HepG2 (cell line): ENCODE results near the gene MAPK14. TPM values are rescaled to one million over a fixed set of nuclear protein-coding genes. Genes with fewer than 3 reads are reported as not detected.

ENCODE experiments used
- ATAC-seq: fragments of 200-7000 bp; cut with Tn5 transposase; 3 replicates; pipeline ENCODE4 v1.9.1; 2020; ENCODE audit warnings: mild to moderate bottlenecking, moderate library complexity
- BruUV-seq: library from RNA; stranded (reverse); fragments of 400-500 nt; replicated peaks from 2 replicates; lab custom pipeline; 2021; lab: Mats Ljungman, UMichigan
- CTCF ChIA-PET: fragments of 300-600 bp; formaldehyde crosslinking; extraction: SDS; loops from one replicate; lab custom pipeline; 2021; ENCODE audit warnings: low total read pairs, inconsistent platforms, low intra/inter-chr PET ratio; lab: Yijun Ruan, JAX
- POLR2A ChIA-PET: fragments of 350-600 bp; sonication (Branson Sonifier 250); formaldehyde crosslinking; loops from one replicate; lab custom pipeline; 2020; ENCODE audit warnings: antibody characterized with exemption, inconsistent platforms; lab: Yijun Ruan, JAX
- DNase-seq: peaks from one replicate; pipeline ENCODE4 v3.0.0-alpha.2; 2015; ENCODE audit warnings: low spot score
- FAIRE-seq: peaks from 3 replicates; lab custom pipeline; 2011; peaks lifted over from hg19 to GRCh38; lab: Jason Lieb, UNC
- H2AFZ ChIP-seq: one replicate; pipeline ENCODE4 v1.6.1; 2011; ENCODE audit warnings: low read length, inconsistent platforms
- H3K27ac ChIP-seq: fragments of 300-600 bp; 3 replicates; pipeline ENCODE4 v1.8.0; 2011; ENCODE audit warnings: mixed run types, mild to moderate bottlenecking, mixed read lengths, low read length, inconsistent platforms; ENCODE audit not compliant: insufficient read depth; ENCODE audit errors: extremely low read length
- H3K27me3 ChIP-seq, 2 experiments: fragments of 200-600 bp in 1 of 2; 2 replicates in 1 of 2; 3 replicates in 1 of 2; pipeline versions ENCODE4 v1.6.0 to v1.8.0; 2011; ENCODE audit warnings: low read length in 2 of 2, mild to moderate bottlenecking in 2 of 2, moderate library complexity in 2 of 2, inconsistent platforms in 1 of 2; ENCODE audit not compliant: insufficient read depth in 2 of 2, control insufficient read depth in 1 of 2
- H3K36me3 ChIP-seq, 2 experiments: fragments of 200-600 bp in 1 of 2; replicated peaks in 1 of 2; 2 replicates in 1 of 2; 3 replicates in 1 of 2; pipeline versions ENCODE4 v1.5.1 to v1.8.0; 2011; ENCODE audit warnings: low read length in 2 of 2, inconsistent platforms in 1 of 2; ENCODE audit not compliant: insufficient read depth in 2 of 2, control insufficient read depth in 1 of 2
- H3K4me1 ChIP-seq: 2 replicates; pipeline ENCODE4 v1.5.1; 2012; ENCODE audit warnings: low read length, inconsistent platforms; ENCODE audit not compliant: insufficient read depth
- H3K4me2 ChIP-seq: 2 replicates; pipeline ENCODE4 v1.6.0; 2011; ENCODE audit warnings: low read depth, low read length, inconsistent platforms
- H3K4me3 ChIP-seq, 3 experiments: fragments of 200-600 bp in 1 of 3; sonication (generic), shearing (Covaris generic) in 1 of 3; replicated peaks in 1 of 3; 2 replicates each; pipeline ENCODE4 v1.5.1; 2011 to 2016; ENCODE audit warnings: low read length in 3 of 3, inconsistent platforms in 2 of 3, low read depth in 2 of 3, mild to moderate bottlenecking in 2 of 3, control low read depth in 1 of 3, mixed read lengths in 1 of 3; ENCODE audit not compliant: insufficient read depth in 1 of 3
- H3K79me2 ChIP-seq: one replicate; pipeline ENCODE4 v1.6.1; 2011; ENCODE audit warnings: low read length, inconsistent platforms; ENCODE audit not compliant: insufficient read depth
- H3K9ac ChIP-seq: 2 replicates; pipeline ENCODE4 v1.6.0; 2011; ENCODE audit warnings: mild to moderate bottlenecking, low read depth, low read length, inconsistent platforms; ENCODE audit not compliant: insufficient read depth
- H3K9me3 ChIP-seq: 2 replicates; pipeline ENCODE4 v1.5.1; 2012; ENCODE audit warnings: mild to moderate bottlenecking, low read length
- H4K20me1 ChIP-seq: 2 replicates; pipeline ENCODE4 v1.6.0; 2011; ENCODE audit warnings: inconsistent platforms, mild to moderate bottlenecking, low read length, moderate library complexity; ENCODE audit not compliant: insufficient read depth
- BATF2 ChIP-seq: sonication (generic); formaldehyde crosslinking; IDR thresholded peaks from 2 replicates; pipeline ENCODE4 v1.8.0; 2022; ENCODE audit warnings: mild to moderate bottlenecking, missing genetic modification reagents, moderate library complexity
- BHLHE40 ChIP-seq: IDR thresholded peaks from 2 replicates; pipeline ENCODE4 v1.6.1; 2011; ENCODE audit warnings: low read length, improper control_type of control experiment
- JDP2 ChIP-seq: sonication (generic); formaldehyde crosslinking; IDR thresholded peaks from 2 replicates; pipeline ENCODE4 v1.8.1; 2022; ENCODE audit warnings: missing genetic modification reagents, borderline replicate concordance
- JUND ChIP-seq: sonication (generic); formaldehyde crosslinking; IDR thresholded peaks from 2 replicates; pipeline ENCODE4 v1.8.0; 2022; ENCODE audit warnings: mild to moderate bottlenecking, missing genetic modification reagents
- MED1 ChIP-seq: sonication (generic); formaldehyde crosslinking; IDR thresholded peaks from 2 replicates; pipeline ENCODE4 v1.4.0; 2020; ENCODE audit warnings: missing genetic modification reagents
- PAWR ChIP-seq: sonication (generic); formaldehyde crosslinking; IDR thresholded peaks from 2 replicates; pipeline ENCODE4 v1.4.0; 2020; ENCODE audit warnings: missing genetic modification reagents, mild to moderate bottlenecking, borderline replicate concordance
- THYN1 ChIP-seq: sonication (generic); formaldehyde crosslinking; IDR thresholded peaks from 2 replicates; pipeline ENCODE4 v1.8.1; 2023; ENCODE audit warnings: low read depth, mild to moderate bottlenecking, moderate library complexity, missing genetic modification reagents, borderline replicate concordance
- ZBTB25 ChIP-seq: IDR thresholded peaks from 2 replicates; pipeline ENCODE4 v1.6.1; 2018; ENCODE audit warnings: missing genetic modification reagents
- ZNF292 ChIP-seq: sonication (generic); formaldehyde crosslinking; IDR thresholded peaks from 2 replicates; pipeline ENCODE4 v1.8.1; 2022; ENCODE audit warnings: mild to moderate bottlenecking, low read depth, missing genetic modification reagents, borderline replicate concordance
- ZNF639 ChIP-seq: conservative IDR thresholded peaks from 2 replicates; pipeline ENCODE4 v1.6.1; 2018; ENCODE audit warnings: missing genetic modification reagents
- ZNF704 ChIP-seq: sonication (generic); formaldehyde crosslinking; IDR thresholded peaks from 2 replicates; pipeline ENCODE4 v1.8.1; 2023; ENCODE audit warnings: mild to moderate bottlenecking, inconsistent platforms, moderate library complexity, missing genetic modification reagents, borderline replicate concordance
- WGBS: methylation state at CpG from one replicate; pipeline ENCODE4 v1.1.6; 2017; ENCODE audit warnings: low lambda C conversion rate; 5-methylcytosine and 5-hydroxymethylcytosine counted together
- in situ Hi-C: cut with HindIII; loops from 2 replicates; pipeline ENCODE4 v1.10.0; 2017; ENCODE audit warnings: low pct_unique_long_range_greater_than_20kb; ENCODE audit not compliant: extremely low pct_ligation_motif_present
- intact Hi-C: fragments of 100-400 bp; cut with micrococcal nuclease; formaldehyde crosslinking; loops from one replicate; pipeline ENCODE4 v1.10.0; 2022; ENCODE audit not compliant: unreplicated experiment
- polyA plus RNA-seq, 8 experiments: library from polyadenylated mRNA; depleted of rRNA in 3 of 8; stranded (reverse) in 7 of 8; unstranded in 1 of 8; fragments of >200 nt; fragmentation: Illumina TruSeq in 4 of 8; extraction: Trizol in 4 of 8; gene quantifications; 2 replicates each; pipeline versions ENCODE4 v1.2.1 to v1.2.3, GENCODE V29; 2011 to 2016; ENCODE audit warnings: low read depth in 4 of 8, missing spikeins in 1 of 8, mixed read lengths in 1 of 8; ENCODE audit not compliant: insufficient read depth in 1 of 8
- total RNA-seq, 5 experiments: library from RNA; depleted of rRNA; stranded (reverse); fragments of >200 nt; fragmentation: Illumina TruSeq; extraction: Trizol; gene quantifications; 2 replicates each; pipeline ENCODE4 v1.2.3, GENCODE V29; 2016; ENCODE audit warnings: low read depth in 1 of 5
- TF ChIP-seq, protein P1 (sequence below): sonication (generic); formaldehyde crosslinking; IDR thresholded peaks from 2 replicates; pipeline ENCODE4 v1.4.0; 2020; ENCODE audit warnings: missing genetic modification reagents, mild to moderate bottlenecking, borderline replicate concordance
- TF ChIP-seq, protein P2 (sequence below): sonication (generic); formaldehyde crosslinking; IDR thresholded peaks from 2 replicates; pipeline ENCODE4 v1.5.0; 2020; ENCODE audit warnings: mild to moderate bottlenecking, missing genetic modification reagents

Gene MAPK14
- total and polyA plus RNA-seq, 2 of the 13 experiments (the other 11 are each of a cell fraction or from before 2014, with no cell fraction given): 66.3 to 67.3 TPM

GRCh38 chr6:36072681-36073080, 45.1 kb downstream of the MAPK14 start:
- in situ Hi-C loops: no loop called here
- no peak for ATAC-seq
- POLR2A ChIA-PET: no interaction called here

More at GRCh38 chr6:36072681-36073080, 45.1 kb downstream of the MAPK14 start:
- 98% methylated on average over 4 of the region's 4 CpGs for WGBS
- intact Hi-C loops: no loop called here
- Histone ChIP-seq H3K4me1 (peaks cover 33% of the 10 kb centered on the region), H3K9ac (no peak overlapping the region), H3K9me3 (no peaks in the 10 kb centered on the region), H3K27ac (no peak overlapping the region), H3K79me2 (peaks cover 48% of the 10 kb centered on the region), H3K36me3 (peaks cover 5 to 30% of the 10 kb centered on the region in 2 experiments), H3K27me3 (no peaks in the 10 kb centered on the region), H3K4me3 (no peak overlapping the region), H3K4me2 (no peak overlapping the region)
- BruUV-seq: no TSS peak
- CTCF ChIA-PET: no interaction called here
- DNase-seq: no peak
- TF ChIP-seq ZNF704 (CRISPR knock-in tag) (no peak), ZNF292 (CRISPR knock-in tag) (no peak), JUND (CRISPR knock-in tag) (no peak), PAWR (CRISPR knock-in tag) (no peak), BHLHE40 (no peak), JDP2 (CRISPR knock-in tag) (no peak), MED1 (CRISPR knock-in tag) (no peak), THYN1 (CRISPR knock-in tag) (no peak), BATF2 (no peak), ZBTB25 (no peak), ZNF639 (CRISPR knock-in tag) (no peak)
- TF ChIP-seq, protein P1, sequence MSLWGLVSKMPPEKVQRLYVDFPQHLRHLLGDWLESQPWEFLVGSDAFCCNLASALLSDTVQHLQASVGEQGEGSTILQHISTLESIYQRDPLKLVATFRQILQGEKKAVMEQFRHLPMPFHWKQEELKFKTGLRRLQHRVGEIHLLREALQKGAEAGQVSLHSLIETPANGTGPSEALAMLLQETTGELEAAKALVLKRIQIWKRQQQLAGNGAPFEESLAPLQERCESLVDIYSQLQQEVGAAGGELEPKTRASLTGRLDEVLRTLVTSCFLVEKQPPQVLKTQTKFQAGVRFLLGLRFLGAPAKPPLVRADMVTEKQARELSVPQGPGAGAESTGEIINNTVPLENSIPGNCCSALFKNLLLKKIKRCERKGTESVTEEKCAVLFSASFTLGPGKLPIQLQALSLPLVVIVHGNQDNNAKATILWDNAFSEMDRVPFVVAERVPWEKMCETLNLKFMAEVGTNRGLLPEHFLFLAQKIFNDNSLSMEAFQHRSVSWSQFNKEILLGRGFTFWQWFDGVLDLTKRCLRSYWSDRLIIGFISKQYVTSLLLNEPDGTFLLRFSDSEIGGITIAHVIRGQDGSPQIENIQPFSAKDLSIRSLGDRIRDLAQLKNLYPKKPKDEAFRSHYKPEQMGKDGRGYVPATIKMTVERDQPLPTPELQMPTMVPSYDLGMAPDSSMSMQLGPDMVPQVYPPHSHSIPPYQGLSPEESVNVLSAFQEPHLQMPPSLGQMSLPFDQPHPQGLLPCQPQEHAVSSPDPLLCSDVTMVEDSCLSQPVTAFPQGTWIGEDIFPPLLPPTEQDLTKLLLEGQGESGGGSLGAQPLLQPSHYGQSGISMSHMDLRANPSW (CRISPR knock-in tag): no peak
- TF ChIP-seq, protein P2, sequence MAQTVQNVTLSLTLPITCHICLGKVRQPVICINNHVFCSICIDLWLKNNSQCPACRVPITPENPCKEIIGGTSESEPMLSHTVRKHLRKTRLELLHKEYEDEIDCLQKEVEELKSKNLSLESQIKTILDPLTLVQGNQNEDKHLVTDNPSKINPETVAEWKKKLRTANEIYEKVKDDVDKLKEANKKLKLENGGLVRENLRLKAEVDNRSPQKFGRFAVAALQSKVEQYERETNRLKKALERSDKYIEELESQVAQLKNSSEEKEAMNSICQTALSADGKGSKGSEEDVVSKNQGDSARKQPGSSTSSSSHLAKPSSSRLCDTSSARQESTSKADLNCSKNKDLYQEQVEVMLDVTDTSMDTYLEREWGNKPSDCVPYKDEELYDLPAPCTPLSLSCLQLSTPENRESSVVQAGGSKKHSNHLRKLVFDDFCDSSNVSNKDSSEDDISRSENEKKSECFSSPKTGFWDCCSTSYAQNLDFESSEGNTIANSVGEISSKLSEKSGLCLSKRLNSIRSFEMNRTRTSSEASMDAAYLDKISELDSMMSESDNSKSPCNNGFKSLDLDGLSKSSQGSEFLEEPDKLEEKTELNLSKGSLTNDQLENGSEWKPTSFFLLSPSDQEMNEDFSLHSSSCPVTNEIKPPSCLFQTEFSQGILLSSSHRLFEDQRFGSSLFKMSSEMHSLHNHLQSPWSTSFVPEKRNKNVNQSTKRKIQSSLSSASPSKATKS (CRISPR knock-in tag): no peak
- TF ChIP-seq, all 625 proteins: peak for 0
- no peak for FAIRE-seq
- Histone ChIP-seq H4K20me1 (no peaks in the 10 kb centered on the region; the same call in 1 of the 2 replicates), H2AFZ (no peak overlapping the region)
